Measurements from ENCODE around the gene GYG2. TPM values are rescaled to one million over a fixed set of nuclear protein-coding genes. Genes with fewer than 3 reads are reported as not detected.
"Not testable (repeated sequence)": the region's sequence is repeated elsewhere in the genome, so short reads cannot be mapped to it uniquely, and the experiment has no call there.

Gene GYG2
- total RNA-seq, 1 donor from 2014 or later, result not detected

DNA sequence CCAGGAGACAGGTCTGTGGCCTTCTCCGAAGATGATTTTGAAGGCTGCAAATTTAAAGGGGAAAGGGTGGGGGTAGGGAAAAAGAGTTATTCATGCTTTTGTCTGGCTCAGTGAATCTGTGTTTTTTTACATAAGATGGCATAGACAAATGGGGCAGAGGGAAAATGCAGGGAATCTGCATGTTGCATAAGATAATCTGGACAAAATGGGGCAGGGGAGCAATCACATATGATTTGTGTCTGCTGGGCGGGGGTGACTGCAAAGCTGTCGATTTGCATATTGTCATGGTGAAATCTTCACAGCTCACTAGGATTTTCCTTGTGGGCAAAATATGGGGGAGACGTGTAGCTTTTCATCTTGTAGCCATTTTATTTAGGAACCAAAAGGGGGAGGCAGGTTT is 29.4 kb upstream of the GYG2 start:
- no peaks in the 10 kb centered on the region for H3K36me3 Mint-ChIP-seq (ENCODE audit: low read depth)
- no peaks in the 10 kb centered on the region for H3K9me3 Mint-ChIP-seq
- no peak for DNase-seq (ENCODE audit: low spot score)
- H3K27me3 Mint-ChIP-seq (ENCODE audit: insufficient read depth), result peaks cover 2% of the 10 kb centered on the region
- no peak overlapping the region for H3K27ac Mint-ChIP-seq
- no peak overlapping the region for H3K4me3 Mint-ChIP-seq
- no peaks in the 10 kb centered on the region for H3K4me1 Mint-ChIP-seq (ENCODE audit: low read depth)
- intact Hi-C loops (cut with micrococcal nuclease), result no loop called here

DNA sequence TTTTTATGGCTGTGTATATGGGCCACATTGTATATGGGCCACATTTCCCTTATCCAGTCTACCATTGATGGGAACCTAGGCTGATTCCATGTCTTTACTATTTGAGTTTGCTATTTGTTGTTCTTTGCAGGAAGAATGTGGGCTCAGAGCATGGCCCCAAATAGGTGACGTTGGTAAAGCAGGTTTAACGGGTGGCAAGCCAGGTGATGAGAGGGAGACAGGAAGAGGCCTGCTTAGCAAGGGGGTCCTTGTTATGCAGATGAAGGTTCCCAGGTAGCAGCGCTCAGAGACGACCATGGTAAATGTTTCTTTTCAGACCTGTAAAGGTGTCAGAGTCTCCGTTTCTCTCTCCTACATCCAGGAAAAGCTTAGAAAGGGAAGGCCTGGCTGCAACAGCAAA is 28.8 kb upstream of the GYG2 start:
- H3K4me3 Mint-ChIP-seq; H3K27me3 Mint-ChIP-seq (ENCODE audit: insufficient read depth); intact Hi-C loops (cut with micrococcal nuclease); H3K36me3 Mint-ChIP-seq (ENCODE audit: low read depth); DNase-seq (ENCODE audit: low spot score); H3K4me1 Mint-ChIP-seq (ENCODE audit: low read depth); H3K27ac Mint-ChIP-seq; H3K9me3 Mint-ChIP-seq: not testable (repeated sequence)

DNA sequence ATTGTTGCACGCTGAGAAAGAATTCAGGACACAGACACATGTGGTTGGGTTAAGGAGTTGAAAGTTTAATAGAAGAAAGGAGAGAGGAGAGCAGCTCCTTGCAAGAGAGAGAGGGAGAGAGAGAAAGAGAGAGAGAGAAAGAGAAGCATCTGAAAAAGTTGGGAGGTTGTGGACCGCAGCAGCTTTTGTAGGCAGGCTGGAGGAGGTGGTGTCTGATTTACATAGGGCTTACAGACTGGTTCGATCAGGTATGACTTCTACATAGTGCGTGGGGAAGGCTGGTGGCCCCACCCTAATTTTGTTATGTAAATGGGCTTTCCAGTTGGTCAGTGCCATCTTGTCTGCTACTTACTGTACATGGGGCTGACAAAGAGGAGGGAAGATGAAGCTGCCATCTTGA is 27.5 kb upstream of the GYG2 start:
- H3K27ac Mint-ChIP-seq, result no peak overlapping the region
- DNase-seq (ENCODE audit: low spot score), result no peak
- no peaks in the 10 kb centered on the region for H3K9me3 Mint-ChIP-seq
- H3K36me3 Mint-ChIP-seq (ENCODE audit: low read depth), result no peaks in the 10 kb centered on the region
- no peaks in the 10 kb centered on the region for H3K4me1 Mint-ChIP-seq (ENCODE audit: low read depth)
- intact Hi-C loops (cut with micrococcal nuclease), result no loop called here
- peaks cover 2% of the 10 kb centered on the region for H3K27me3 Mint-ChIP-seq (ENCODE audit: insufficient read depth)
- no peak overlapping the region for H3K4me3 Mint-ChIP-seq

DNA sequence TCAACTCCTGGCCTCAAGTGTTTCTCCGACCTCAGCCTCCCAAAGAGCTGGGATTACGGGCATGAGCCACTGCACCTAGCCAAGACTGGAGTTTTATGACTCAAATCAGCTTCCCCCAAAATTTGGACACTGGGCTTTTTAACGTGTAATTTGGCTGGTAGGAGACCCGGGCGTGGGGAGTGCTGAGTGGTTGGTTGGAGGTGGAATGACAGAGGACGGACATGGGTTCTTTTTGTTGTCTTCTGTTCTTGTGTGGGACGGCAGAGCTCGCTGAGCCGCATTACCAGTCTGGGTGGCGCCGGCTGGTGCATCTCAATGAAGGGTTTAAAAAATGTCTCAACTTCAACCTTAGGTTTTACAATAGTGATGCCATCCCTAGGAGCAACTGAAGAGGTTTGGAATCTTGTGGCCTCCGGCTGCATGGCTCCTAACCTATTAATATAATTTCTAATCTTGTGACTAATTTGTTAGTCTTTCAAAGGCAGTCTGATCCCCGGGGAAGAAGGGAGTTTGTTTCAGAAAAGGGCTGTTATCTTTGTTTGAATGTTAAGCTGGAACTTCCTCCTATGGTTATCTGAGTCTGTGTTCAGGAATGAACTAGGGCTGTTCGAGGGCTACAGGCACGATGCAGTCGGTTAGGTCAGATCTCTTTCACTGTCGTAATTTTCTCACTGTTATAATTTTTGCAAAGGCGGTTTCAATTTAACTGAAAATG is 26.2 kb upstream of the GYG2 start:
- H3K27ac Mint-ChIP-seq; H3K9me3 Mint-ChIP-seq; H3K4me1 Mint-ChIP-seq (ENCODE audit: low read depth); H3K27me3 Mint-ChIP-seq (ENCODE audit: insufficient read depth); H3K36me3 Mint-ChIP-seq (ENCODE audit: low read depth); H3K4me3 Mint-ChIP-seq; DNase-seq (ENCODE audit: low spot score); intact Hi-C loops (cut with micrococcal nuclease): not testable (repeated sequence)

DNA sequence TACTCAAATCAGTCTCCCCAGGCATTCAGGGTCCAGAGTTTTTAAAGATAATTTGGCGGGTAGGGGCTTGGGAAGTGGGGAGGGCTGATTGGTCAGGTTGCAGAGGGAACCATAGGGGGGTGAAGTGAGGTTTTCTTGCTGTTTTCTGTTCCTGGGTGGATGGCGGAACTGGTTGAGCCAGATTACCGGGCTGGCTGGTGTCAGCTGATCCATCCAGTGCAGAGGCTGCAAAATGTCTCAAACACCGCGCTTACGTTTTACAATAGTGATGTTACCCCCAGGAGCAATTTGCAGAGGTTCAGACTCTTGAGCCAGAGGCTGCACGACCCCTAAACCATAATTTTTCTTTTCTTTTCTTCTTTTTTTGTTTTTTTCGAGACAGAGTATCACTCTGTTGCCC is 25.2 kb upstream of the GYG2 start:
- H3K4me3 Mint-ChIP-seq; H3K27ac Mint-ChIP-seq; DNase-seq (ENCODE audit: low spot score); intact Hi-C loops (cut with micrococcal nuclease); H3K9me3 Mint-ChIP-seq; H3K36me3 Mint-ChIP-seq (ENCODE audit: low read depth); H3K4me1 Mint-ChIP-seq (ENCODE audit: low read depth); H3K27me3 Mint-ChIP-seq (ENCODE audit: insufficient read depth): not testable (repeated sequence)

DNA sequence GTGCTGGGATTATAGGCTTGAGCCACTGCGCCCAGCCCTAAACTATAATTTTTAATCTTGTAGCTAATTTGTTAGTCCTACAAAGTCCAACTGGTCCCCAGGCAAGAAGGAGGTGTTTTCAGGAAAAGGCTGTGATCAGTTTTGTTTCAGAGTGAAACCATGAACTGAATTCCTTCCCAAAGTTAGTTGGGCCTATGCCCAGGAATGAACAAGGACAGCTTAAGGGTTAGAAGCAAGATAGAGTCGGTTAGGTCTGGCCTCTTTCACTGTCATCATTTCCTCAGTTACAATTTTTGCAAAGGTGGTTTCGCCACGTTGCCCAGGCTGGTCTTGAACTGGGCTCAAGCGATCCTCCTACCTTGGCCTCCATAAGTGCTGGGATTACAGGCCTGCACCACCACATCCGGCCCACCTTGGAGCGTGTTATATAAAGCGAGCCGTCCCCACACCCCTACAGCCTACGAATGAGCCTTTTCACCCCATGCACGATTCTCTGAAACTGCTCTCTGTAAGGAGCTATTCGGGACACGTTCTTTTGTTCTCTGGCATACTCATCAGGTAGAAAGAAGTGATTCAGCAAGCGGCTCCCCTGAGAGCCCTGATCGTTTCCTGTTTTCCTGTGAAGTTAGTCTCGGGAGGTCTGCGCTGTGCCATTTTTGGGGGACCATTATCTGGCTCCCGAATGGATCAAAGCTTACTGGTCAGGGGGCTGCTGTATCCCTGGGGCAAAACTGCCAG is 24.5 kb upstream of the GYG2 start:
- DNase-seq (ENCODE audit: low spot score); H3K36me3 Mint-ChIP-seq (ENCODE audit: low read depth); H3K27ac Mint-ChIP-seq; intact Hi-C loops (cut with micrococcal nuclease); H3K4me3 Mint-ChIP-seq; H3K27me3 Mint-ChIP-seq (ENCODE audit: insufficient read depth); H3K4me1 Mint-ChIP-seq (ENCODE audit: low read depth); H3K9me3 Mint-ChIP-seq: not testable (repeated sequence)

DNA sequence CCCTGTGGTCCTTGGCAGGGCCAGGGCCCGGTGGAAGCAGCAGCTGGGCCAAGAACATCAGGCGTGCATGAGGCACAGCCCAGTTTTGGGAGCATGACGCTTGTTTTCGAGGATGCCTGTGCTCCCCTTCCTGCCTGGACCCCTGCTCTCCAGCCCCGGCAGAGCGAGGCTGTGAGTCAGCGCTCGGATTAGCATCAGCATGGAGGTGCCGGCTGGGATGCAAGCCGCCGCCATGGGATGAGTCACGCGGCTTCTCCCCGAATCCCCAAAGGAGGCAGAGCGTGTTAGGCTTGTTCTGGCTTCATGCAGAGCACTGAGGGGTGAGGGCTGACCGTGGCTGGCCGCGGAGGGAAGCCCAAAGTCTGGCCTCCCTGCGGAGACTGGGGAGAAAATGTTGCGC is 23.9 kb upstream of the GYG2 start:
- H3K36me3 Mint-ChIP-seq (ENCODE audit: low read depth); H3K27ac Mint-ChIP-seq; H3K27me3 Mint-ChIP-seq (ENCODE audit: insufficient read depth); H3K4me1 Mint-ChIP-seq (ENCODE audit: low read depth); DNase-seq (ENCODE audit: low spot score); H3K9me3 Mint-ChIP-seq; H3K4me3 Mint-ChIP-seq; intact Hi-C loops (cut with micrococcal nuclease): not testable (repeated sequence)

DNA sequence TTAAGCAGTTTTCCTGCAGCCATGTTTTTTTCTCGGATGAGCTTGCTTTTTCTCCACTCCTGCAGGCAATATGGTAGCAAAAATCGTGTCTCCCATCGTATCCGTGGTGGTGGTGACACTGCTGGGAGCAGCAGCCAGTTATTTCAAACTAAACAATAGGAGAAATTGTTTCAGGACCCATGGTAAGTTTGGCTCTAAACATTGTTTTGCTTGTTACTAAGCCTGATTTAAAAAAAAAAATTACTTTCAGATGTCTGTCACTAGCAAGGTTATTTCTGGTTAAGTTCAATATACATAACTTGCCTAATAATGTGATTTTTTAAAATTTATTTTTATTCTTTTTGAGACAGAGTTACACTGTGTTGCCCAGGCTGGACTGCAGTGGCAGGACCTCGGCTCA is 17.5 kb upstream of the GYG2 start:
- DNase-seq (ENCODE audit: low spot score), result no peak
- H3K4me1 Mint-ChIP-seq (ENCODE audit: low read depth), result no peaks in the 10 kb centered on the region
- no peaks in the 10 kb centered on the region for H3K9me3 Mint-ChIP-seq
- H3K27me3 Mint-ChIP-seq (ENCODE audit: insufficient read depth), result no peaks in the 10 kb centered on the region
- intact Hi-C loops (cut with micrococcal nuclease), result no loop called here
- no peak overlapping the region for H3K27ac Mint-ChIP-seq
- H3K4me3 Mint-ChIP-seq, result no peak overlapping the region
- no peaks in the 10 kb centered on the region for H3K36me3 Mint-ChIP-seq (ENCODE audit: low read depth)

DNA sequence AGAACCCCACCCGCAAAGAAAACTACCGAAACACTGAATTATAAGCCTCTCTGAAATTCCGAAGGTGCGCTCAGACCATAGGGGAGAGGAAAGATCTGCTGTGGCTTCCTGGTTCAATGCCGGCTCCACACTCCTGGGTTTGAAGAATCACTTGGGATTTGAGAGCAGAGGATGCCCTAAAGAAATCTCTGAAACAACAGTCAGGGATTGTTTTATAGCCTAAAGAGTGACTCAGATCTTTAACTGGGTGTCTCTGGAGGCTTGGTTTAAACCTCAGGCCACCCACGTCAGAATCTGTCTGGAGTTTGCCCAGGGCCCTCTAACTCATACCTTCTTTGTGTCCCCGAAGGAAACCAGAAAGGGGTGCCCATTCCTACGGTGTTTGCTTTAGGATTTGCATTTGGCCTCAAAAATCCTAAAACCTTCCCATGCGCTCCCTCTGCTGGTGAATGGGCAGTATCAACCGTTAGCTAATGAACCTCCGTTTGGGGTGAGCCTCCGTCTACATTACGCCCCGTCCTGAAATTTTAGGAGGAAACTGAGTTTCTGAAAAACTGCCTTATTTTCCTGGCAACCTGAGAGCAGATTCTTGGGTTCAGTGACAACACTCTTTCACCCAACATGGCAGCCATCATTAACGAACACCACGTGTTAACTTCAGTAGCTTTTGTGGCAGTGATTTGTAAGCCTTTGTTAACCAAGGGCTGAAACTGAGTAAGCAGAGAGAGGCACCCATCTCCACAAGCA is 16.4 kb upstream of the GYG2 start:
- intact Hi-C loops (cut with micrococcal nuclease), result loop anchor here (1.0 kb wide), 2 partner anchors 119 to 168 kb away; no protein-coding TSS in a partner anchor
- H3K27ac Mint-ChIP-seq; H3K27me3 Mint-ChIP-seq (ENCODE audit: insufficient read depth); H3K36me3 Mint-ChIP-seq (ENCODE audit: low read depth); H3K4me3 Mint-ChIP-seq; H3K9me3 Mint-ChIP-seq; H3K4me1 Mint-ChIP-seq (ENCODE audit: low read depth): not testable (repeated sequence)
- DNase-seq (ENCODE audit: low spot score), result peak; percentile 6

DNA sequence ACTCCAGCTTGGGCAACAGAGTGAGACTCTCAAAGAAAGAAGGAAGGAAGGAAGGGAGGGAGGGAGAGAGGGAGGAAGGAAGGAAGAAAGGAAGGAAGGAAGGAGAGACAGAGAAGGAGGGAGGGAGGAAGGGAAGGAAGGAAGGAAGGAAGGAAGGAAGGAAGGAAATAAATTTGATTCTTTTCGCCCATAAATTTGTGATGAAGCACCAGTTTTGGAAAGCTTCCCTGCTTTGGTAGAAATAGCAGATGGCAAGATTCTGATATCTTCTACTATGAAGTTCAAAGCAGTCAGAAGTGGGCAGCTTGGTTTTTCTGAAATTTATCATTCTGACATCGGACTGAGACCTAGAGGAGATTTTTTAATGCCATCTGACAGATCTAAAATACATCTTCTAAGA is 11.7 kb upstream of the GYG2 start:
- H3K9me3 Mint-ChIP-seq, result no peaks in the 10 kb centered on the region
- peaks cover 2% of the 10 kb centered on the region for H3K36me3 Mint-ChIP-seq (ENCODE audit: low read depth)
- H3K4me3 Mint-ChIP-seq, result no peak overlapping the region
- no peak overlapping the region for H3K27ac Mint-ChIP-seq
- intact Hi-C loops (cut with micrococcal nuclease), result no loop called here
- peaks cover 4% of the 10 kb centered on the region for H3K27me3 Mint-ChIP-seq (ENCODE audit: insufficient read depth)
- DNase-seq (ENCODE audit: low spot score), result no peak
- H3K4me1 Mint-ChIP-seq (ENCODE audit: low read depth), result no peaks in the 10 kb centered on the region

DNA sequence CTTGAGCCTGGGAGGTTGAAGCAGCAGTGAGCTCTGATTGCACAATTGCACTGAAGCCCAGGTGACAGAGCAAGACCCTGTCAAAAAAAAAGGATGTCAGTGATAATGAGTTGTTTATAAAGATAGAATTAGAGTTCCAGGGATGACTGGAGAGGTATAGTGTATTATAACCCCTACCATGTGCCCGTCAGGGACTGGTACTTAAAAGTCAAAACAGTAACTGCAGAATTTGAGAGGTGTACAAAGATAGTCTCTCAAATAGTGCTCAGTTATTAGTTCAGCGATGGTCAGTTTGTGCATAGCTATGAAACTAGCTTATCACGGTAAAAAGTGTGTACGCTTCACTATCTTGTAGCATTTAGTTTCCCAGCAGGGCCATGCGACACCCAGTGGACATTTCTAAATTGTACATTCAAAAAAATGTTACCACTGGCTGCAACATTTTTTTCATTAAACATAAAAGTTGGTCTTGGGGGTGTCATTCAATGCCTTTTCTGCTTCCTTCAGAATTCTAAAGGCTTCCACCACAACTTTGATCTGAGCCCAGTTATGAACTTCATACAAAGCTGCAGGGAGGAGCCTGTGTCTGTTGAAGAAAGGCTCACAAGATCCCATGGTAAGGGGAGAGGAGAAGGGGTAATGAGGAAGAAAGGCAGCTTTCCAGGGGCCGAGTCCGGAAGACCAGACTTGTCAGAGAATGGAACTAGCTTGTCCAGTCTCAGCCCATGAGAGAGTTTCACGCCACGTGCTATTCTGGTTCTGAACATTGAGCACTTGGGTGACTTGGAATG is 9.2 kb upstream of the GYG2 start:
- H3K27ac Mint-ChIP-seq, result no peak overlapping the region
- no peak overlapping the region for H3K4me3 Mint-ChIP-seq
- no peaks in the 10 kb centered on the region for H3K9me3 Mint-ChIP-seq
- H3K4me1 Mint-ChIP-seq (ENCODE audit: low read depth), result no peaks in the 10 kb centered on the region
- peaks cover 4% of the 10 kb centered on the region for H3K27me3 Mint-ChIP-seq (ENCODE audit: insufficient read depth)
- no peak for DNase-seq (ENCODE audit: low spot score)
- intact Hi-C loops (cut with micrococcal nuclease), result no loop called here
- peaks cover 2% of the 10 kb centered on the region for H3K36me3 Mint-ChIP-seq (ENCODE audit: low read depth)

DNA sequence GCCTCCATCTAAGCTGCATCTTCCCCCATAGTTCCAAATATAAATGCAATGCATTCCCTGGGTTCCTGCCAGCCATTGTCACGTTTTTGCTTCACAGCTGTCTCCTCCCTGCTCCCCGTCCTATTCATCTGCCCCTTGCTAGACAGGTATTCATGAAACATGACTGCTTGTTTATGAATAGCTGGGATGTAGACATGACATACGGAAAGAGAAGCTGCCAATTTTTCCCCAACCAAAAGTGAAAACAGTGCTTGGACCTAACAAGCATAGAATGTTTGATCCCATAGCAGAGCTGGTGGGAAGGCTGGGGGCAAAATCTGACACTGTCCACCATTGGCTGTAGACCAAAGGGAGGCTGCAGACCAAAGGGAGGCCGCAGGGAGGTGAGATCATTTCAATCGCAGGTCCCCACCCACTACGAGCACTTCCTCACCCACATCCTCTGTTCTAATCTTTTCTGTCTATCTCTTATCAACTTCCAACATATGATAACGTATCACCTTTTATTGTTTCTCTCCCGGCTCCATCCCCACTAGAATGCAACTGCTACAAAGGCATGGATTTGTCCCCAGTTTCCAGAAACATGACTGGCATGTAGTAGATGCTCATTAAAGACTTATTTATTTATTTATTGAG is 8.5 kb upstream of the GYG2 start:
- no peak overlapping the region for H3K27ac Mint-ChIP-seq
- intact Hi-C loops (cut with micrococcal nuclease), result no loop called here
- H3K36me3 Mint-ChIP-seq (ENCODE audit: low read depth), result peaks cover 2% of the 10 kb centered on the region
- peaks cover 4% of the 10 kb centered on the region for H3K27me3 Mint-ChIP-seq (ENCODE audit: insufficient read depth)
- H3K9me3 Mint-ChIP-seq, result no peaks in the 10 kb centered on the region
- DNase-seq (ENCODE audit: low spot score), result no peak
- no peaks in the 10 kb centered on the region for H3K4me1 Mint-ChIP-seq (ENCODE audit: low read depth)
- no peak overlapping the region for H3K4me3 Mint-ChIP-seq
